SK-N-MC (cell line): ENCODE measurements around the gene MAP4K4.

Experiments used
- DNase-seq: peaks from one replicate; pipeline ENCODE4 v3.0.0-alpha.2; 2011; ENCODE audit warnings: low read depth, low spot score
- H3K27ac ChIP-seq: fragments of 200-600 bp; sonication (generic); 2 replicates; pipeline ENCODE4 v1.5.1; 2016; ENCODE audit warnings: mixed run types
- H3K36me3 ChIP-seq: fragments of 200-600 bp; sonication (generic); 2 replicates; pipeline ENCODE4 v1.6.1; 2017; ENCODE audit warnings: antibody characterized with exemption, low read length, mixed read lengths; ENCODE audit not compliant: insufficient read depth
- H3K4me3 ChIP-seq: fragments of 200-600 bp; sonication (generic); 2 replicates; pipeline ENCODE4 v1.5.1; 2016
- H3K9ac ChIP-seq: fragments of 200-600 bp; sonication (generic); 2 replicates; pipeline ENCODE4 v1.8.0; 2017; ENCODE audit warnings: mixed run types, mixed read lengths; ENCODE audit not compliant: insufficient read length
- H3K9me3 ChIP-seq: fragments of 200-600 bp; sonication (generic); 2 replicates; pipeline ENCODE4 v1.6.1; 2017; ENCODE audit warnings: low read depth, mild to moderate bottlenecking, antibody characterized with exemption, low read length, moderate library complexity, mixed read lengths
- EZH2 ChIP-seq: fragments of 200-600 bp; sonication (generic); IDR thresholded peaks from one replicate; pipeline ENCODE4 v1.6.1; 2017; ENCODE audit warnings: antibody characterized with exemption
- FOXP2 ChIP-seq: optimal IDR thresholded peaks from 2 replicates; pipeline ENCODE3; 2011; ENCODE audit warnings: mild to moderate bottlenecking, moderate library complexity; ENCODE audit not compliant: insufficient read depth; ENCODE audit errors: extremely low read length, control extremely low read depth
- POLR2AphosphoS5 ChIP-seq: IDR thresholded peaks from 2 replicates; pipeline ENCODE4 v1.6.1; 2012; ENCODE audit warnings: mild to moderate bottlenecking, low read depth, low read length, borderline replicate concordance

The MAP4K4 gene

DNA sequence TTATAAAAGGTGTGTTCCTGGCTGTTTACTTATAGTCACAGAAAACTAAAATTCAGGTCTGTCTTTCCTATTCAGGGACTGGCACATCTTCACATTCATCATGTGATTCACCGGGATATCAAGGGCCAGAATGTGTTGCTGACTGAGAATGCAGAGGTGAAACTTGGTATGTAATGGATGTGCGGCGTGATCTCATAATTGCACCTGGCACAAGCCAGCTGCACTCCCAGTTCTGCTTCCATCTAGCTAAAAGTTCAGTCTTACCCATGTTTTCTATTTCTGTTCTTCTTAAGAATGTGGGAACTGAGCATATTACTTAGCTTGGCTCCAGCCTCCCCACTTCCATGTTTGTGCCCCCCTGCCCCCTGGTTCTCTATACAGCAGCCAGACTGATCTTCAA lies 131.9 kb downstream of the MAP4K4 start:
- no peak for DNase-seq
- Histone ChIP-seq H3K36me3 (peaks cover 65% of the 10 kb centered on the region), H3K27ac (no peak overlapping the region), H3K4me3 (no peak overlapping the region), H3K9ac (no peak overlapping the region), H3K9me3 (no peaks in the 10 kb centered on the region)
- TF ChIP-seq FOXP2 (no peak), EZH2 (no peak), POLR2AphosphoS5 (no peak)

DNA sequence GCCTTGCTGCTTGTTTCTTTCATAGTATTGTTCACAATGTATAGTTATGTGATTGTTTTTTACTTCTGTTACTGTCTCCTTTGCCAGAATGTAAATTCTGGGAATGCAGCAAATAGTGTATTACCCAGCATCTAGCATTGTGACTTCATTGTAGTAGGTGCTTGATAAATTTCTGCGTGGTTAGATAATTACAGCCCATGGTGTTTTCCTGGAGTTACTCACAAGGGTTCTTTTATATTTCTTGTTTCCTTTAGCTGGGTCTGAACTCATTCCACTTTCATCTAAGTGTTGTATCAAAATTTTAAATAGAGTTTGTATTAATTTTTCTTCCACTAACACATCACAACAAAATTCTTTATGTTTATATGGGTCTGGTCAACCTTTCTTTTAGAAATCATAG lies 132.6 kb downstream of the MAP4K4 start:
- TF ChIP-seq POLR2AphosphoS5, result no peak
- no peak for TF ChIP-seq EZH2
- no peak for TF ChIP-seq FOXP2
- Histone ChIP-seq H3K36me3 (peaks cover 69% of the 10 kb centered on the region), H3K4me3 (no peak overlapping the region), H3K9ac (no peak overlapping the region), H3K9me3 (no peaks in the 10 kb centered on the region), H3K27ac (no peak overlapping the region)
- DNase-seq, result no peak

DNA sequence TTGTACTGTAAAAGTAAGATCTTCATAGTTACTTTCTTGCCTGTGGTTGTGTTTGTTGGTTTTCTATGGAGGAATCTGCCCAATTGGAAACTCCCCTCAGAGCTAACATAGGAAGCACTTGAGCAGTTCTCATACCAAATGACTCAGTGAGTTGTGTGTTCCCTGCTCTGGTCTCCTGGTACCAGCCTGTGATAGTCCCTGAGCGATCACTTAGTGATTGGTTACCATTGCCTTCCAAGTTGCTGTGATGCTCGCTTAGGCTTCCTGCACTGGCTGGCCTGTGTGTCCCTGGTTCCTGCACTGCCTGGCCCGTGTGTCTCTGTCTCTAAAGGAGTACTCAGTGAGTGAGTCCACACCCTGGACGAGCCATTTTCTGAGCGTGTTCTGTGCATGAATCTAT lies 133.0 kb downstream of the MAP4K4 start:
- H3K4me3 ChIP-seq, result no peak overlapping the region
- H3K9me3 ChIP-seq, result no peaks in the 10 kb centered on the region
- H3K36me3 ChIP-seq, result peaks cover 69% of the 10 kb centered on the region
- H3K27ac ChIP-seq, result no peak overlapping the region
- TF ChIP-seq EZH2 (no peak), POLR2AphosphoS5 (no peak), FOXP2 (no peak)
- DNase-seq, result no peak
- H3K9ac ChIP-seq, result no peak overlapping the region

DNA sequence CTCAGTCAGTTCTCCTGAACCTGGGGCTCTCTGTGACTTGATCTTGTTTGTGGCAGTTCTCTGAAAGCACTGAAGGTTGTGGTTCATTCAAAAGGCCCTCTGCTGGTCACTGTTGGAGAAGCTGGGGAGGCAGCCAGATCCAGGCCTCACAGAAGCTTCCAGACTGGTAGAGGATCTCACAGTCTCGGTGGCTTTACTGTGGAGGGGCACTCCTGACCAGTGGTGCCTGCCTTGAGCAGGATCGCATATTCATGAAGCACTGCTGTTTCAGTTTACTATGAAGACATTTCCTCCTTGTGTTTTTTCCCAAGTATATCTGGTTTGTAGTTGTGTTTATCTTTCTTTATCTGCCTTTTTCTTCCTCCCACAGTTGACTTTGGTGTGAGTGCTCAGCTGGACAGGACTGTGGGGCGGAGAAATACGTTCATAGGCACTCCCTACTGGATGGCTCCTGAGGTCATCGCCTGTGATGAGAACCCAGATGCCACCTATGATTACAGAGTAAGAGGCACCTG lies 133.9 kb downstream of the MAP4K4 start:
- Histone ChIP-seq H3K36me3 (peaks cover 69% of the 10 kb centered on the region), H3K27ac (no peak overlapping the region), H3K4me3 (no peak overlapping the region), H3K9ac (no peak overlapping the region), H3K9me3 (no peaks in the 10 kb centered on the region)
- DNase-seq, result no peak
- TF ChIP-seq EZH2, result no peak
- TF ChIP-seq POLR2AphosphoS5, result no peak
- TF ChIP-seq FOXP2, result no peak

DNA sequence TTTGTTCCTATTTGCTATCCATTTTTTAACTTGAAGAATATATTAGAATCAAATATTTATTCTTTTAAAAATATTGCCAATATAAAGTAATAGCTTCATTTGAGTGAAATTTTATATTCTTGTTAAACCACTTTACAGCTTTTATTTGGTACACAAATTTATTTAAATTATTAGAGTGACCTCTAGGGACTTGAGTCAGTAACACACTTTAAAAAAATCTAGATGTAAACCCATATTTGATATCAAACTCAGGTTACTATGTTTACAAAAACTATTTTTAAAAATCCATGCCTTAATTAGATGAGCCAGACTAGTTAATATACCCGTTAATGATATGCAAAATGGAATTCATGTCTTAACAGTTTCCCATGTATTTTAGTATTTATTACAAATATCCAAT lies 134.6 kb downstream of the MAP4K4 start:
- TF ChIP-seq POLR2AphosphoS5, result no peak
- TF ChIP-seq EZH2, result no peak
- TF ChIP-seq FOXP2, result no peak
- no peak overlapping the region for H3K9ac ChIP-seq
- no peak overlapping the region for H3K4me3 ChIP-seq
- H3K36me3 ChIP-seq, result peaks cover 62% of the 10 kb centered on the region
- no peak overlapping the region for H3K27ac ChIP-seq
- DNase-seq, result no peak
- H3K9me3 ChIP-seq, result no peaks in the 10 kb centered on the region

DNA sequence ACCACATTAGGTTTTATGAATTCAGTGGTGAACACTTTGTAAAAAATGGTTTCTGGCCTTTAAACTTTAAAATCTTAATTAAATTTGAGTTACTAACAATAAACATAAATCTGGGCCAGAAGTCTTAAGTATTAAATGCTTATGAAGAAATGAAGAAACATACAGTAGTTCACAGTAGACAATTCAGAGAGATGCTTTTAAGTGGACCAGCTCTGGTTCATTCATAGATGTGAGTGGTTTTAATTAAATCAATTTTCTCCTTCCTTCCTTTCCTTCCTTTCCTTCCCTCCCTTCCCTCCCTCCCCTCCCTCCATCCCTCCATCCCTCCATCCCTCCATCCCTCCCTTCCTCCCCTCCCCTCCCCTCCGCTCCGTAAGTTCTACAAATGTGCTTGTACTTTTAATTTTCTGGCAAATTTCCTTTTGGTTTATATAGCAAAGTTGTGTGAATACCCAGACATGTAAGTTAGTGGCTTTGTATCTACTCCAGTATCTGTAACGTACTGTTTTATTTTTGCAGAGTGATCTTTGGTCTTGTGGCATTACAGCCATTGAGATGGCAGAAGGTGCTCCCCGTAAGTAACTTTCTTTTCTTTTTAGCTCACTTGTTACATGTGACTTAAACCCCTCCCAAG lies 136.5 kb downstream of the MAP4K4 start:
- no peak for DNase-seq
- Histone ChIP-seq H3K36me3 (peaks cover 64% of the 10 kb centered on the region), H3K9ac (no peak overlapping the region), H3K27ac (no peak overlapping the region), H3K9me3 (no peaks in the 10 kb centered on the region), H3K4me3 (no peak overlapping the region)
- TF ChIP-seq FOXP2, result no peak
- no peak for TF ChIP-seq POLR2AphosphoS5
- TF ChIP-seq EZH2, result no peak

GRCh38 chr2:101837354-101837753 lies 139.8 kb downstream of the MAP4K4 start:
- H3K4me3 ChIP-seq, result no peak overlapping the region
- DNase-seq, result no peak
- no peak overlapping the region for H3K9ac ChIP-seq
- peaks cover 64% of the 10 kb centered on the region for H3K36me3 ChIP-seq
- TF ChIP-seq FOXP2 (no peak), EZH2 (no peak), POLR2AphosphoS5 (no peak)
- no peak overlapping the region for H3K27ac ChIP-seq
- no peaks in the 10 kb centered on the region for H3K9me3 ChIP-seq

- no peak overlapping the region for H3K27ac ChIP-seq
- DNase-seq, result no peak
- H3K4me3 ChIP-seq, result no peak overlapping the region
- peaks cover 77% of the 10 kb centered on the region for H3K36me3 ChIP-seq
- no peak overlapping the region for H3K9ac ChIP-seq
- TF ChIP-seq FOXP2 (no peak), POLR2AphosphoS5 (no peak), EZH2 (no peak)
- H3K9me3 ChIP-seq, result no peaks in the 10 kb centered on the region
Observed at GRCh38 chr2:101841679-101842327, 144.3 kb downstream of the MAP4K4 start.
